GM12865 (cell line): ENCODE data around the gene KDELR3.

Experiments used
- DNase-seq: peaks from one replicate; pipeline ENCODE4 v3.0.0; 2010; ENCODE audit warnings: low read depth
- H3K4me3 ChIP-seq: 2 replicates; pipeline ENCODE4 v1.5.1; 2011; ENCODE audit warnings: mild to moderate bottlenecking, low read depth, low read length, control low read depth
- TF ChIP-seq, protein P1 (sequence below): IDR thresholded peaks from 2 replicates; pipeline ENCODE4 v1.5.1; 2011; ENCODE audit warnings: low read length, control low read depth, low read depth, inconsistent platforms; ENCODE audit not compliant: insufficient read depth; ENCODE audit errors: missing control alignments

The KDELR3 gene

DNA sequence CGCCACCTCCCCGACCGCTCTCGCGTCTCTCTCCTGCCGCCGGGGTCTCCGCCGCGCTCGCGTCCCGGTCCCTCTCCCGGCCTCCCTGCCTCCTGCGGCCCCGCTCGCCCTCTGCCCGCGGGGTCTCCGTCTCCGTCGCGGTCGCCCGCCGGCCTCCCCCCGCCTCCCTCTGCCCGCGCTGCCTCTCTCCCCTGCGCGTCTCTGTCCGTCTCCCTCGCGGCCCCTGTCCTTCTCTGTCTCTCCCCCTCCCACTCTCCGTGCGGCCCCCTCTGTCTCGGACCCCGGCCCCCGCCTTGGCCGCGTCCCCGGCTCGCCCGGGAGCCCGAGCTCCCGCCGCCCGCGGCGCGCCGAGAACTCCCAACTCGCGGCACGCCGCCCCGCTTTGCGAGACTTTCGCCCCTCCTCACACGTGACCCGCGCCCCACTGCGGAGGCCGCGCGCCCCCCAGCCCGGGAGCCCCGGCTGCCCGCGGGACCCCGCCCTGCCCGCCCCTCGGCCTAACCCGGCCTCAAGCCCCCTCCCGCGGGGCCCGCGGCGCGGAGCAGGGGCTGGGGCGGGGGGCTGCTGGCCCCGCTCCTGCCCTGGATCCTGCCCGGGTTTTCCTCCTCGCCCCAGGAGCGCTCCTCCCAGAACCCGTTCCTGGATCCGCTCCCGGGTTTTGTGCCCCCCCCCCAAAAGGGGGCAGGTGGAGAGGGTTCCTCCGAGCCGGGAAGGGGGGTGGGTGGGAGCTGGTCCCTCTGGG lies 12.2 kb upstream of the KDELR3 start:
- peak overlapping the region; percentile 15; the same call in 1 of the 2 replicates for H3K4me3 ChIP-seq
- TF ChIP-seq, protein P1, sequence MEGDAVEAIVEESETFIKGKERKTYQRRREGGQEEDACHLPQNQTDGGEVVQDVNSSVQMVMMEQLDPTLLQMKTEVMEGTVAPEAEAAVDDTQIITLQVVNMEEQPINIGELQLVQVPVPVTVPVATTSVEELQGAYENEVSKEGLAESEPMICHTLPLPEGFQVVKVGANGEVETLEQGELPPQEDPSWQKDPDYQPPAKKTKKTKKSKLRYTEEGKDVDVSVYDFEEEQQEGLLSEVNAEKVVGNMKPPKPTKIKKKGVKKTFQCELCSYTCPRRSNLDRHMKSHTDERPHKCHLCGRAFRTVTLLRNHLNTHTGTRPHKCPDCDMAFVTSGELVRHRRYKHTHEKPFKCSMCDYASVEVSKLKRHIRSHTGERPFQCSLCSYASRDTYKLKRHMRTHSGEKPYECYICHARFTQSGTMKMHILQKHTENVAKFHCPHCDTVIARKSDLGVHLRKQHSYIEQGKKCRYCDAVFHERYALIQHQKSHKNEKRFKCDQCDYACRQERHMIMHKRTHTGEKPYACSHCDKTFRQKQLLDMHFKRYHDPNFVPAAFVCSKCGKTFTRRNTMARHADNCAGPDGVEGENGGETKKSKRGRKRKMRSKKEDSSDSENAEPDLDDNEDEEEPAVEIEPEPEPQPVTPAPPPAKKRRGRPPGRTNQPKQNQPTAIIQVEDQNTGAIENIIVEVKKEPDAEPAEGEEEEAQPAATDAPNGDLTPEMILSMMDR: no peak
- peak; percentile 41 for DNase-seq

DNA sequence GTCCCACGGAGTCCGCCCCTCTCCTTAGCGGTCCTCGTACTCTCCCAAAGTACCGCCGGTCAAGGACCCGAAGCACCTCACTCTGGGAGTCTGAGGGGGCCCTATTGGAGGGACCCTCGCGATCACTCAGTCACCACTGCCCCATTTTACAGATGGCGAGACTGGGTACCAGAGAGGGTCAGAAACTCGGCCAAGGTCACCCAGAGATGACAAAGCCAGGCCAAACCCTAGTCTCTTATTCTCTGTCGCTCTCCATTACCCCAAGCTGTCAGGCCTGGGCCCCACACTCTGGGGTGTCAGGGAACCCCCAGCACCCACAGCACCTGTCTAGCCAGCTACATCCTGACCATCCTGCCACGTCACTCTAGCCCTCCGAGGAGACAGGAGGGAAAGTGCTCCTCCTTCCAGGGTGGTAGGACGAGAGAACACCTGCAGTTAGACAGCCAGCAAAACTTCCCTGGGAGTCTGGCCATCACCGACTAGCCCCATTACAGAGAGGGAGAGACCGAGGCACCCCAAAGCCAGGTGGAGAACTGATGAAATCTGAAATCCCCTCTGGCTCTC lies 11.5 kb upstream of the KDELR3 start:
- TF ChIP-seq, protein P1: no peak
- no peak overlapping the region for H3K4me3 ChIP-seq
- DNase-seq: no peak

DNA sequence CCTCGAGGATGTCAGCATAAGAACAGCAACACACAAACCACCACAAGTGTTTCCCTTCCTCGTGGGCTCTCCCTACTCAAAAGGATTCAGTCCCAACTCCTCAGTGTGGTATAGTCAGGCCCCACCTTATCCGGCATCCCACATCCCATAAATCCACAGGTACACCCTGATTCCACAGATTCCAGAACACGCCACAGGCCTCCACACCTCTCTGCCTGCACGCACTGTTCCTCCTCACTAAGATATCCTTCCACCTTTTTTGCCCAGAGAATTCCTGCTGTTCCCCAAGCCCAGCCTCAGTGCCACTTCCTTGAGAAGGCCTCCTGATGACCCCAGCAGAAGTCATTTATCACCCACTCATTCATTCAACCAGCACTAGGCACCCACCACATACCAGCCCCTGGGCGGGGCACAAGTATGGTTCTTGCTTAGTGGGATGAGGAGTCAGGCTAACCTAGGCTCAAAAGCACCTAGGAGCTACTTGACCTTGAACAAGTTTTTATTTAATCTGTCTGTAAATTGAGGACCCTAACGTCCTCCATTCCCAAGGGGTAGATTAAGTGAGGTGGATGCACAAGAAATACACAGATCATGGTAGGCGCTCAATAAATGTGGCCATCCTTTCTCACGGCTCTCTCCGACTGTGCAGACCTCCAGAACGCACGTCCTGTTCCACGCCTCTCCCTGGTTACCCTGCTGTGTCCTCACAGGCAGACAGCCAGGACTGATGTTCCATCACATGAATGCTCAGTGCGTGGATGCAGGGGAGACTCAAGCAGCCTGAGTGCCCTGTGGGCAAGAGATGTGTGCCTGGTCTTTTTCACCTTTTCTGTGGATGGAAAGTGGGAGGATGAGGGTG lies 10.8 kb upstream of the KDELR3 start:
- TF ChIP-seq, protein P1: no peak
- DNase-seq: no peak
- H3K4me3 ChIP-seq: no peak overlapping the region

DNA sequence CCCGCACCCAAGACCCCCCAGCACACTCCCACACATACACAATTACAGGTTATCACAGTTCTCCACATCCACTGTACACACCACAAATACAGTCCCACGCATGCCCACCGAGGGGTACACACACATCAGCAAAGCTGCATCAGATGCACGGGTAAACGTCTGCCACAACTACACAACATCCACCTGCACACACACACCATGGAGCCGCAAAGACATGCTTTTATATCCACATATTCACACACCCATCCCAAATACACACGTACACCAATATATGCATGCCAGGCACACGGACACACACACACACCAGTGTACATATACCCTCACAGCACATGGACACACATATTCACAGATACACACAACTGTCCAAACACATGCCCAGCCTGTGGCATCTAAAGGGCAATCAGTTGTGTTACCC lies 7.5 kb upstream of the KDELR3 start:
- H3K4me3 ChIP-seq: no peak overlapping the region
- TF ChIP-seq, protein P1: no peak

DNA sequence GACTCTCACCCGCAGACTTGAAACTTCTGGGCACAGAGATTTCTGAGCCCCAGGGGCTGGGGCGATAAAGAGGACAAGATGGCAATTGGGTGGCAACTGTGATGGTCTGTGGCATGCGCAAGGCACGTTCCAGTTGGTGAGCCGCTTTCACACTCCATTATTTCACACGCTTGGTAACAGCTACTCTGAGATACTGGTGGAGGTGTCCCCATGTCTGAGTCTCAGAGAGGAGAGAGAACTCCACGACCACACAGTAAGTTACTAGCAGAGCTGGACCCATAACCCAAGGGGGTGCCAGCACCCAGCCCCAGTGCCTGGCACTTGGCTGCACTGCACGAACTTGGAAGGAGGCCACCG lies 6.9 kb upstream of the KDELR3 start:
- H3K4me3 ChIP-seq: no peak overlapping the region
- TF ChIP-seq, protein P1: no peak

More for the DNA sequence above, 7.5 kb upstream of the KDELR3 start:
- DNase-seq: no peak

DNA sequence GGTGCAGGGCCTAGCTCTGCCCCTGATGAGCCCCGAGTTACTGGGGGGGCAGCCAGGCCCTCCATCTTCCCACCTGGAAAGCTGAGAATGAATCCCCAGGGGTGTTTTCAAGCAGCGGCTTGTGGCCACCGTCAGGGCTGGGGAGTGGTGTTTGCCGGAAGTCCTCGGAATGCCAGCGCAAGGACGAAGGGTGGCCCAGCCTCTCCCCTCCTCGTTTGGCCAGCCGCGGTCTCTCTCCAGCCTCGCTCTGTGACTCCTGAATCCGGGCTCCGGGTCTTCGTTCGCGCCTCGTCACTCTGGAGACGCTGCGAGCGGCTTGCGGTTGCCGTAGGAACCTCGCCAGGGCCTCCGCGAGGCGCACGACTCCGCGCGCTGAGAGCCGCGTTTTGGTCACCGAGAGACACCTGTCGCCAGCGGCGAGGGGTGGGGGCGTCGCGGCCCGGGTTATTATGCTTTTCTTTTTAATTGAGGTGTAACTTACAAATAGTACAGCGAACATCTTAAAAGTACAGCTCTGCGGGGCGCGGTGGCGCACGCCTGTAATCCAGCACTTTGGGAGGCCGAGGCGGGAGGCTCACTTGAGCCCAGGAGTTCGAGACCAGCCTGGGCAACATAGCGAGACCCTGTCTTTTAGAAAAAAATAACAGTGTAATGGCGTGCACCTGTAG lies 6.3 kb upstream of the KDELR3 start:
- peak; percentile 81 for DNase-seq
- TF ChIP-seq, protein P1: no peak
- H3K4me3 ChIP-seq: no peak overlapping the region

More for the DNA sequence above, 6.9 kb upstream of the KDELR3 start:
- DNase-seq: no peak
